D721Med (cell line): ENCODE measurements around the gene ZBED1.
"Not testable (repeated sequence)": the region's sequence is repeated elsewhere in the genome, so short reads cannot be mapped to it uniquely, and the experiment has no call there.

Experiments
- DNase-seq: peaks from one replicate; pipeline ENCODE4 v3.0.0; 2011; ENCODE audit warnings: low spot score; ENCODE audit not compliant: insufficient read length
- FAIRE-seq: peaks from 2 replicates; lab custom pipeline; 2011; peaks lifted over from hg19 to GRCh38; lab: Jason Lieb, UNC
- TF ChIP-seq, protein P1 (sequence below): IDR thresholded peaks from 2 replicates; pipeline ENCODE4 v1.5.1; 2012; ENCODE audit warnings: mild to moderate bottlenecking, control low read depth; ENCODE audit not compliant: insufficient read depth; ENCODE audit errors: missing control alignments

ZBED1 gene

DNA sequence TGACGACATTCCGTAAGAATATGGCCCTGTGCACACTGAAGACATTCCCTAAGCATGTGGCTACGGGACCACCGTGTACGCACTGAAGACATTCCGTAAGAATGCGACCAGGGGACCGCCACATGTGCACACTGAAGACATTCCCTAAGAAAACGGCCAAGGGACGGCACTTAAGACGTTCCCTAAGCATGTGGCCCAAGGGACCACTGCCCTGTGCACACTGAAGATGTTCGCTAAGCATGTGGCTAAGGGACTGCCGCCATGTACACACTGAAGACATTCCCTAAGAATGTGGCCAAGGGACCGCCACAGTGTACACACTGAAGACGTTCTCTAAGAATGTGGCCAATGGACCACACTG, 21.4 kb downstream of the ZBED1 start:
- FAIRE-seq (no peak), DNase-seq (no peak)
- TF ChIP-seq, protein P1, sequence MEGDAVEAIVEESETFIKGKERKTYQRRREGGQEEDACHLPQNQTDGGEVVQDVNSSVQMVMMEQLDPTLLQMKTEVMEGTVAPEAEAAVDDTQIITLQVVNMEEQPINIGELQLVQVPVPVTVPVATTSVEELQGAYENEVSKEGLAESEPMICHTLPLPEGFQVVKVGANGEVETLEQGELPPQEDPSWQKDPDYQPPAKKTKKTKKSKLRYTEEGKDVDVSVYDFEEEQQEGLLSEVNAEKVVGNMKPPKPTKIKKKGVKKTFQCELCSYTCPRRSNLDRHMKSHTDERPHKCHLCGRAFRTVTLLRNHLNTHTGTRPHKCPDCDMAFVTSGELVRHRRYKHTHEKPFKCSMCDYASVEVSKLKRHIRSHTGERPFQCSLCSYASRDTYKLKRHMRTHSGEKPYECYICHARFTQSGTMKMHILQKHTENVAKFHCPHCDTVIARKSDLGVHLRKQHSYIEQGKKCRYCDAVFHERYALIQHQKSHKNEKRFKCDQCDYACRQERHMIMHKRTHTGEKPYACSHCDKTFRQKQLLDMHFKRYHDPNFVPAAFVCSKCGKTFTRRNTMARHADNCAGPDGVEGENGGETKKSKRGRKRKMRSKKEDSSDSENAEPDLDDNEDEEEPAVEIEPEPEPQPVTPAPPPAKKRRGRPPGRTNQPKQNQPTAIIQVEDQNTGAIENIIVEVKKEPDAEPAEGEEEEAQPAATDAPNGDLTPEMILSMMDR = no peak

DNA sequence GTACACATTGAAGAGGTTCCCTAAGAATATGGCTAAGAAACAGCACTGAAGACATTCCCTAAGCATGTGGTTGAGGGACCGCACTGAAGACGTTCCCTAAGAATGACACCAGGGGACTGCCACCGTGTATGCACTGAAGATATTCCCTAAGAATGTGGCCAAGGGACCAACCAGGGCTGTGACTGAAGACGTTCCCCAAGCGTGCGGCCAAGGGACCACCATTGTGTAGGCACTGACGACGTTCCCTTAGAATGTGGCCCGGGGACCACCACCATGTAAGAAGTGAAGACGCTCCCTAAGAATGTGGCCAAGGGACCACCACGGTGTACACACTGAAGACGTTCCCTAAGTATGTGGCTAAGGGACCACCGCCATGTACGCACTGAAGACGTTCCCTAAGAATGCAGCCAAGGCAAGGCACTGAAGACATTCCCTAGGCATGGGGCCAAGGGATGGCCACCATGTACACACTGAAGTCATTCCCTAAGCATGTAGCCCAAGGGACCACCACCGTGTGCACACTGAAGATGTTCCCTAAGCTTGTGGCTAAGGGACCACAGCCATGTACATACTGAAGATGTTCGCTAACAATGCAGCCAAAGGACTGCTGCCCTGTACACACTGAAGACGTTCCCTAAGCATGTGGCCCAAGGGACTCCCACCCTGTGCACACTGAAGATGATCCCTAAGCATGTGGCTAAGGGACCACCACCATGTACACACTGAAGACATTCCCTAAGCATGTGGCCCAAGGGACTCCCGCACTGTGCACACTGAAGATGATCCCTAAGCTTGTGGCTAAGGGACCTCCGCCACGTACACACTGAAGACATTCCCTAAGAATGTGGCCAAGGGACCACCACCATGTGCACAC, 22.0 kb downstream of the ZBED1 start:
- DNase-seq = no peak
- TF ChIP-seq, protein P1 = no peak
- no peak for FAIRE-seq

DNA sequence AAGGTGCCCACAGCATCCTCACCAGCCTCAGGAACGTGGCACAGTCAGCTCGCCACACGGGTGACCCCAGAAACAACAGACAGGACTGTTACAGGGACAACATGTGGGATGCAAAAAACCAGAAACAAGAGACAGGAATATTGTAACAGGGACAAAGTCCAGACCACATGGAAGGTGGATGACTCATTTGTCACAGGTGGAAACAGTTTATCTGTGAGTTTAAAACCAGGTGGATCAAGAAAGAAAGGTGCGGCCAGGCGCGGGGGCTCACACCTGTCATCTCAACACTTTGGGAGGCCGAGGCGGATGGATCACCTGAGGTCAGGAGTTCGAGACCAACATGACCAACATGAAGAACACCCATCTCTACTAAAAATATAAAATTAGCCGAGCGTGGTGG, 23.5 kb downstream of the ZBED1 start:
- not testable (repeated sequence) for FAIRE-seq, DNase-seq

DNA sequence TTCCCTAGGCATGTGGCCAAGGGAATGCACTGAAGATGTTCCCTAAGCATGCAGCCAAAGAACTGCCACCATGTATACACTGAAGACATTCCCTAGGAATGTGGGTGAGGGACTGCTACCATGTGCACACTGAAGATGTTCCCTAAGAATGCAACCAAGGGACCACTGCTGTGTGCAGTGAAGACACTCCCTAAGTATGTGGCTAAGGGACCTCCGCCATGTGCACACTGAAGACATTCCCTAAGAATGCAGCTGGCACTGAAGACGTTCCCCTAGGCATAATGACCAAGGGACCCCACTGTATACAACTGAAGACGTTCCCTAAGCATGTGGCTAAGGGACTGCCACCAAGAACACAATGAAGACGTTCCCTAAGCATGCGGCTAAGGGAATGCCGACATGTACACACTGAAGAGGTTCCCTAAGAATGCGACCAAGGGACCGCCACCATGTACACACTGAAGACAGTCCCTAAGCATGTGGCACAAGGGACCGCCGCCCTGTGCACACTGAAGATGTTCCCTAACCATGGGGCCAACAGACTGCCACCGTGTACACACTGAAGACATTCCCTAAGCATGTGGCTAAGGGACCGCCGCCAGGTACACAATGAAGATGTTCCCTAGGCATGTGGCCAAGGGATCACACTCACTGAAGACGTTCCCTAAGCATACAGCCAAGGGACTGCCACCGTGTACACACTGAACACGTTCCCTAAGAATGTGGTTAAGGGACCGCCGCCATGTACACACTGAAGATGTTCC, 25.6 kb downstream of the ZBED1 start:
- TF ChIP-seq, protein P1 = no peak
- DNase-seq (no peak), FAIRE-seq (no peak)

DNA sequence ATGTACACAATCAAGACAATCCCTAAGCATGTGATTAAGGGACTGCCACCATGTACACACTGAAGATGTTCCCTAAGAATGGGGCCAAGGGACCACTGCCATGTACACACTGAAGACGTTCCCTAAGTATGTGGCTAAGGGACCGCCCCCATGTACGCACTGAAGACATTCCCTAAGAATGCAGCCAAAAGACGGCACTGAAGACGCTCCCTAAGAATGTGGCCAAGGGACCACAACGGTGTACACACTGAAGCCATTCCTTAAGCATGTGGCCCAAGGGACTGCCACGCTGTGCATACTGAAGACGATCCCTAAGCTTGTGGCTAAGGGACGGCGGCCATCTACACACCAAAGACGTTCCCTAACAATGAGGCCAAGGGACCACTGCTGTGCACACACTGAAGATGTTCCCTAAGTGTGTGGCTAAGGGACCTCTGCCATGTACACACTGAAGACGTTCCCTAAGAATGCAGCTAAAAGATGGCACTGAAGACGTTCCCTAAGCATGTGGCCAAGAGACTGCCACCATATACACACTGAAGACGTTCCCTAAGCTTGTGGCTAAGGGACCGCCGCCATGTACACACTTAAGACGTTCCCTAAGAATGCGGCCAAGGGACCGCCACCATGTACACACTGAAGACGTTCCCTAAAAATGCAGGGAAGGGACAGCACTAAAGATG, 26.4 kb downstream of the ZBED1 start:
- FAIRE-seq (no peak), DNase-seq (no peak)
- TF ChIP-seq, protein P1 = no peak

DNA sequence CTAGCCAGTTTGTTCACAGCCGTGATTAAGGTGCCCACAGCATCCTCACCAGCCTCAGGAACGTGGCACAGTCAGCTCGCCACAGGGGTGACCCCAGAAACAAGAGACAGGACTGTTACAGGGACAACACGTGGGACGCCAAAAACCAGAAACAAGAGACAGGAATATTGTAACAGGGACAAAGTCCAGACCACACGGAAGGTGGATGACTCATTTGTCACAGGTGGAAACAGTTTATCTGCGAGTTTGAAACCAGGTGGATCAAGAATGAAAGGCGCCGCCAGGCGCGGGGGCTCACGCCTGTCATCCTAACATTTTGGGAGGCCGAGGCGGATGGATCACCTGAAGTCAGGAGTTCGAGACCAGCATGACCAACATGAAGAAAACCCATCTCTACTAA, 27.7 kb downstream of the ZBED1 start:
- DNase-seq, FAIRE-seq: not testable (repeated sequence)

DNA sequence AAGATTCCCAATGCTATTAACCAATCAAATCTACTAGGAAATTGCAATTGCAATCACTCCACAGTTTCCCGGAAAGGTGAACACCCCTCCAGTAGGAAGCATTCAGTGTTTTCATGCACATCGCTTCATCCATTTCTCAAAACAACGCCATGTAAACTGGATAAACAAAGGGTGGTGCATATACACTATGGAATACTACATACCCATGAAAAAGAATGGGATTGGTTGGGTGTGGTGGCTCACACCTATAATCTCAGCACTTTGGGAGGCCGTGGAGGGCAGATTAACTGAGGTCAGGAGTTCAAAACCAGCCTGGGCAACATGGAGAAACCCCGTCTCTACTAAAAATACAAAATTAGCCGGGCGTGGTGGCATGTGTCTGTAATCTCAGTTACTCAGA, 29.1 kb downstream of the ZBED1 start:
- no peak for DNase-seq
- FAIRE-seq = no peak
- TF ChIP-seq, protein P1 = no peak

DNA sequence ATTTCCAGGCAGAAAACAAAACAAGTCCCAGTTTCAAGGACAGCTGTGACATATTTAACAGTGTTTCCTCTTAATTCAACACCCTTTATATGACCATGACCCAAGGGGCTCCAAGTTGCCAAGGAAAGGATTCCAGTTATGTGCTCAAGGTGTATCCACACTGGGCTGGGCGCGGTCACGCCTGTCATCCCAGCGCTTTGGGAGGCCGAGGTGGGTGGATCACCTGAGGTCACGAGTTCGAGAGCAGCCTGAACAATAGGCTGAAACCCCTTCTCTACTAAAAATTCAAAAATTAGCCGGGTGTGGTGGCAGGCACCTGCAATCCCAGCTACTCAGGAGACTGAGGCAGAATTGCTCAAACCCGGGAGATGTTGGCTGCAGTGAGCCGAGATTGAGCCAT, 29.6 kb downstream of the ZBED1 start:
- DNase-seq, FAIRE-seq: not testable (repeated sequence)

DNA sequence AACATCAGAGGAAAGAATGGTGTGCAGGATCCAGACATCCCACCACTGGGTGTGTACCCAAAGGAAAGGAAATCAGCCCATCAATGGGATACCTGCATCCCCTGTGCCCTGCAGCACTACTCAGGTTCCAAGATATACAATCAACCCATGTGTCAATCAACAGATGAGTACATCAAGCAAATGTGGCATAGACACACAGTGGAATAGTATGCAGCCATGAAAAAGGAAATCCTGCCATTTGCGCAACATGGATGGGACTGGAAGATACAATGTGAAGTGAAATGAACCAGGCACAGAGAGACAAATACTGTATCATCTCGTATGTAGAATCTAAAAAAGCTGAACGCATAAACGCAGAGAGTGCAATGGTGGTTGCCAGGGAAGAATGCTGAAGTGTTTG, 30.9 kb downstream of the ZBED1 start:
- not testable (repeated sequence) for DNase-seq, FAIRE-seq
